OCI-LY7 (cell line): ENCODE measurements around the gene CCDC116.

ENCODE experiments used
- CTCF ChIP-seq: fragments of 200-600 bp; sonication (generic); conservative IDR thresholded peaks from 2 replicates; pipeline ENCODE4 v1.5.1; 2014; ENCODE audit warnings: mild to moderate bottlenecking, antibody characterized with exemption, low read length, moderate library complexity, mixed read lengths
- EZH2phosphoT487 ChIP-seq: fragments of 200-600 bp; sonication (generic); IDR thresholded peaks from 2 replicates; pipeline ENCODE4 v1.6.1; 2018; ENCODE audit warnings: low read depth, borderline replicate concordance, mild to moderate bottlenecking, mixed run types, antibody characterized with exemption, low read length, moderate library complexity, mixed read lengths

- no peak for TF ChIP-seq CTCF
- no peak for TF ChIP-seq EZH2phosphoT487
Measured at GRCh38 chr22:21613553-21614233, 18.9 kb upstream of the CCDC116 start.
